GM19240 (cell line): ENCODE data around the gene FZR1.

Source experiments
- DNase-seq: peaks from one replicate; pipeline ENCODE4 v3.0.0; 2011; ENCODE audit warnings: low spot score; ENCODE audit not compliant: insufficient read length

FZR1 gene

GRCh38 chr19:3513229-3514140 lies 7.4 kb downstream of the FZR1 start:
- DNase-seq = no peak

DNA sequence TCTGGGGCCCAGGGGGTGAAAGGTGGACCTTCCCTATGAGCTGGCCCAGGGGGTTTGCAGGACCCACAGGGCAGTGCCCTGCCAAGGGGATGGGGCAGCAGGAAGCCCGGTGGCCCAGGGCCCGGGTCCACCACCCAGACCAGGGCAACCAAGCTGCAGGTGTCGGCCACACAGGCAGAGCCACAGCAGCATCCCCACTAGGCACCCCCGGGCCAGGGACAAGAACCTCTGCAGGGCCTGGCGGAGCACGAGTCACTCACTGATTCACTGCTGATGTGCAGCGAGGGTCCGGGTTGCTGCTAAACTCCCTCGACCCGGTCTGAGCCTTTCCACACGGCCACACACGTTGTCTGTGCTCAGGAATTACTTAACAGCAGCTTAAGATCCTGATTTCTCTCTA lies 8.8 kb downstream of the FZR1 start:
- no peak for DNase-seq

DNA sequence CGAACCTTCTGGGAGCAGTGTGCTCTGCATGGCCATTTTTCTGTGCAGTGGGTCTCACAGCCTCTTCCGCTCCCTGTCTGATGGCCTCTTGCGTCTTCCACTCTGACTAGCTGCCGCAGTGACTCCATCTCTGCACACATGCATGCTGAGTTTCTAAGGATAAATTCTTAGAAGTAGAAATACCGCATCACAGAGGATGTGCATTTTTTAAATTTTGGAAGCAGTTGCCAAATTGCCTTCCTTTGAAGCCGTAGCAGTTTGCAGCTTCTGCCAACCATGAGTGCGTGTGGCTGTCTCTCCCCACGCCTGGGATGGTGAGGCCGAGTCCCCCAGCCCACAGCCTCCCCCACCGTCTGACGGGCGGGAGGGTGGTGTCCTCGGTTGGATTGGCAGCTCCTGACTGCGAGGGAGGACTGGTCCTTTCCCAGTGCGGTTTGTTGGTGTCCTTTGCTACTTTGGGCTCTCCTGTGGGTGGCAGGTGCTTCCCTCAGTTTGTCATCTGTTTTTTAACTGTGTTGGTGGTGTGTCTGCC lies 9.8 kb downstream of the FZR1 start:
- DNase-seq = no peak

DNA sequence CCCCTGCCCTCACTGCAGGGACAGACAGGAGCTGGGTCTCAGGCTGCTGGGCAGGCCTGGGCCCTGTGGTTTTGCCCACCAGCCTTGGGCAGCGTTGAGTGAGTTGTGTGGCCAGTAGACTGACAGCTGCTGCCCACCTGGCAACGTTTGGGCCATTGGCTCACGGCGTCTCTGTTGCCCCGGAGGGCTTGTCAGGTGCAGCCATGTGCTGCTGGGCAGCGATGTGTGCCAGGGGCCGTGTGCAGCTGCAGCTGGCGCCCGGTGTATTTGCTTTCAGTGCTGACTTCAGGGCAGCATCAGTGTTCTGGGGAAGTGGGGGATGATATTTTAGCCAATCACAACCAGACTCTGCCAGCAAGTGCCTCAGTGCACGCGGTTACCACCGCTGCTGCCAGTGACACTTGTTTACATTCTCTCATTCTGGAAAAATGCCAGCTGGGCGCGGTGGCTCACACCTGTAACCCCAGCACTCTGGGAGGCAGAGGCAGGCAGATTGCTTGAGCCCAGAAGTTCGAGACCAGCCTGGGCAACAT lies 10.6 kb downstream of the FZR1 start:
- no peak for DNase-seq

DNA sequence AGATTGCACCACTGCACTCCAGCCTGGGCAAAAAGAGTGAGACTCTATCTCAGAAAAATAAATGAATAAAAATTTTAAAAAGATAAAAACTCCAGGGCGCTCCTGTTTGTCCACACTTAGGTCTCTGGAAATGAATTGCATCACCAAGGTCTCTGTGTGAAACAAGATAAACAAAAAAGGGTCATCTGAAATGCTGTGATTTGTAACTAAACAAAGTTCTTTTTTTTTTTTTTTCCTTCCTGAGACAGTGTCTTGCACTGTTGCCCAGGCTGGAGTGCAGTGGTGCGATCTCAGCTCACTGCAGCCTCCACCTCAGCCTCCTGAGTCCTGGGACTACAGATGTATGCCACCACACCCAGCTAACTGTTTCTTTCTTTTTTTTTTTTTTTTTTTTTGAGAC lies 11.5 kb downstream of the FZR1 start:
- DNase-seq = no peak

- no peak for DNase-seq
Measured at GRCh38 chr19:3518255-3518654, 12.1 kb downstream of the FZR1 start.

DNA sequence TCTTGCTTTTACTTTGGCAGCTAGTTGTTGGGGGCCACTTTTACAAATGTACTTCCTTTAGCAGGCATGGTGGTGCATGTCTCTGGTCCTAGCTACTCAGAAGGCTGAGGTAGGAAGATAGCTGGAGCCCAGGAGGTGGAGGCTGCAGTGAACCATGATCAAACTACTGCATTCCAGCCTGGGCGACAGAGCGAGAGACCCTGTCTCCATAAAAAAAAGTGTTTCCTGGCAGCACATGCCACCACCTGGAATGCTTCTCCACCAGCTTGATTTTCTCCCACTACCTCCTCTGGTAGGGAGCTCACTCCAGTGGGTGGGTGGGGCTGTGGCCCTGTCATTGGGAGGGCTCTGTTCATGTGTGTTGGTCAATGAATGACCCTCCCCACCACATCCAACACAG lies 12.5 kb downstream of the FZR1 start:
- DNase-seq = no peak

DNA sequence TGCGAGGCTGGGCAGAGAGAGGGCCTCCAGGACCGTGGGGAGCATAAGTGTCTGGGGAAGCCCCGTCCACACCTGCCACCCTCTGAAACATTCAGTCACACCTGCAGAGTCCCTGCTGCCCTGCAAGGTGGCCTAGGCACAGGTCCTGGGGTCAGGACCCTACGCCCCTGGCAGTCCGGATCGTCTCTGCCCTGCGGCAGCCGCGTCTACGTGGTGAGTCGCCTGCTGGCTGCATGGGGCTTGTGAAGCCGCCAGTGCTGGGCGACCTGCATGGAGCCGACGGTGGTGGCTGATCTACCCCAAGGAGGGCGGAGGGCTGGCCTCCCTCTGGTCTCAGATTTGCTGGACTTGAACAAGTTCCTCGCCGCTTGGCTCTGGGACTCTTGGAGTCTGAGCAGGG lies 13.0 kb downstream of the FZR1 start:
- no peak for DNase-seq

- DNase-seq = no peak
Measured at GRCh38 chr19:3520166-3521103, 14.3 kb downstream of the FZR1 start.

DNA sequence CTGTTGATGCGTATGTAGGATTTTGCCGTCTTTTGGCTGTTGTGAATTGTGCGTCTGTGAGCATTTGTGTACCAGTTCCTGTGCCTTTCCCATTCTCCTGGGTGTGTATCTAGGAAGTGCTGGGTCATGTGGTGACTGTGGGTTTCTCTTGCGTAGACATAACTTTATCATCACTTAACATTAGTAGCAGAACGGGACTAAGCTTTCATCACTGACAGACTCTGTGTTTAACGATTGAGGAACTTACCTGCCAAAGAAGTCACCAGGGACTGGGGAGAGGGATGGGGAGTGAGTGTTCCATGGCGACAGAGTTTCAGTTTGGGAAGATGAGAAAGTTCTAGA lies 15.0 kb downstream of the FZR1 start:
- no peak for DNase-seq

GRCh38 chr19:3522421-3523360 lies 16.6 kb downstream of the FZR1 start:
- no peak for DNase-seq

DNA sequence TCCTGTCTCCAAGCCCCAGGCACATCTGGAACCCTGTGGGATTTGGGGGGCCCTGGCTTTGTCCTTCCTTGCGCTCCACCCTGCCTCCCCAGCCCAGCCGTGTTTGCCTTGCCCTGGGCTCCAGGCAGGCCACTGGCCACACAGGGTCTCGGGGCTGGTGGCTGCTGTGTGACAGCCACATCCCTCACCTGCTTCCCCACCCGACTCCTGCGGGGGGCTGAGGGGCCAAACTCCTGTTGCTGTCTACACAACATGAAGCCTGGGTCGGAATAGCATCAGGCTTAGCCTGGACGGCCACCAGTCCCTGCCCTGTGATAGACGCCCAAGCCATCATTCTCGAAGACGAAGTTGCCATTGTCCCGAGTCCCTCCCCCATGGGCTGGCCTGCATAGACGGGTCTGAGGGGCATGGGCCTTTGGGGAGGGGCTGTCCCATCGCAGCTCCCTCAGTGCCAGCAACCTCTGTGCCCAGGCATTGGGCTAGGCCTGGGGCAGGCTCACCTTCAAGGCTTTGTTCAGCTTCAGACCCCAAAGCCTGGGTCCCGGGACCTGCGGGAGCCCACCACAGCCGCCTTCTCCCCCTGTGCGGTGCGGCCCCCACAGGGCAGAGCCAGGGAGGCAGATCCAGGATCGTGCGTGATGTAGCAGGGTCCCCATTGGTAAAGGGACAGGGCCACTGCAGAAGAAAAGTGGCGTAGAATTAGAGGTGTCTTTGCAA lies 17.4 kb downstream of the FZR1 start:
- no peak for DNase-seq

GRCh38 chr19:3524078-3524842 lies 18.1 kb downstream of the FZR1 start:
- no peak for DNase-seq

- no peak for DNase-seq
Measured at GRCh38 chr19:3524904-3525451, 18.9 kb downstream of the FZR1 start.

- DNase-seq = no peak
Measured at GRCh38 chr19:3526507-3527237, 20.6 kb downstream of the FZR1 start.

DNA sequence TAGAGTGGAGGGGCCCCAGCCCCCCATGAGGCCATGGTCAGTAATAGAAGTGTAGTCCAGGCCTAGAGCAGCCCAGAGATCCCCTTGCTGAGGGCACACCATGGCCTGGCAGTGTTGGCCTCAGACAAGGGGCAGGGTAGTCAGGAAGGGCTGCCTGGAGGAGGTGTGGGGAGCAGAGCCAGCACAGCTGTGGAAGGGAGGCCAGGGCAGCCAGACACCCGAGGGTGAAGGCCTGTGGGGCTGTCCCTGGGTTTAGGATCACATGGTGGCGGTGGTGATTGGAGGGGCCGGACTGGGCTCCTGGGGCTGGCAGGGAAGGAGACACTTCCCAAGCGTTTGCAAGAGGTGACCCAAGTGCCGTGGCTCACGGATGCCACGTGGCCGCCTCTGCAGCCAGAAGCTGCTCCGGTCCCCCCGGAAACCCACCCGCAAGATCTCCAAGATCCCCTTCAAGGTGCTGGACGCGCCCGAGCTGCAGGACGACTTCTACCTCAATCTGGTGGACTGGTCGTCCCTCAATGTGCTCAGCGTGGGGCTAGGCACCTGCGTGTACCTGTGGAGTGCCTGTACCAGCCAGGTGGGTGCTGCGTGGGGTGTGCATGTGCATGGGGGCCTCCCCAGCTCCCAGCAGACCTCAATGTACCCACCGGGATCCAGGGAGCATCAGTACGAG lies 21.3 kb downstream of the FZR1 start:
- no peak for DNase-seq

DNA sequence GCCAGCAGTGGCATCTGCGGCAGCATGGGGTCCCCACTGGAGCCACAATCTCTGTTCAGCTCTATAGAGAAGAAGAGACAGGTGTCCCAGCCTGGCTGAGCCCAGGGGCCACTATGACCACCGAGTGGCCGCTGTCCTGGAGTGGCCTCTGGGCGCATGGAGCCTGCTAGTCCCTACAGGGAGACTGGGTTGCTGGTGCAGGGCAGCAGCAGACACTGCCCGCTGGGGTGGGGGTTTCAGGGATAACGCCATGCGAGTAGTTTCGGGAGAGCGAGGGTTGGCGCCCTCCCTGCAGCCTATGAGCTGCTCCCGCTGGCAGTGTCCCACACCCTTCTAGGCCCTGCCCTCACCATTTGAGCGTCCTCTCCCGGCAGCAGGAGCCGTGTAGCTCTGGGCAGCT lies 22.0 kb downstream of the FZR1 start:
- DNase-seq = no peak
